Kidney (tissue), 14 donors: ENCODE measurements around the gene RNF141. TPM values are rescaled to one million over a fixed set of nuclear protein-coding genes. Genes with fewer than 3 reads are reported as not detected.

Experiments
- DNase-seq, 5 donors: peaks; one replicate each; pipeline ENCODE4 v3.0.0-alpha.2; 2013 to 2020
- FAIRE-seq: peaks from 2 replicates; lab custom pipeline; 2012; peaks lifted over from hg19 to GRCh38; lab: Jason Lieb, UNC
- H3K27ac ChIP-seq, 2 donors: one replicate each; pipeline ENCODE4 v1.7.0; 2013; ENCODE audit warnings: low read depth in 2 of 2, low read length in 2 of 2, inconsistent platforms in 1 of 2
- H3K27me3 ChIP-seq: one replicate; pipeline ENCODE4 v1.7.1; 2013; ENCODE audit warnings: low read length, inconsistent platforms; ENCODE audit not compliant: control insufficient read depth, insufficient read depth
- H3K36me3 ChIP-seq, 3 donors: one replicate each; pipeline versions ENCODE4 v1.7.0 to v1.7.1; 2013; ENCODE audit warnings: low read length in 3 of 3, control low read depth in 1 of 3, inconsistent platforms in 1 of 3; ENCODE audit not compliant: insufficient read depth in 3 of 3, control insufficient read depth in 2 of 3
- H3K4me1 ChIP-seq, 3 donors: one replicate each; pipeline versions ENCODE4 v1.7.0 to v1.7.1; 2013; ENCODE audit warnings: low read length in 3 of 3, inconsistent platforms in 1 of 3, low read depth in 1 of 3; ENCODE audit not compliant: control insufficient read depth in 2 of 3, insufficient read depth in 2 of 3
- H3K4me3 ChIP-seq, 3 donors: one replicate each; pipeline versions ENCODE4 v1.7.0 to v1.8.1; 2013; ENCODE audit warnings: low read length in 3 of 3, control low read depth in 1 of 3, inconsistent platforms in 1 of 3
- H3K9ac ChIP-seq, 3 donors: one replicate each; pipeline versions ENCODE4 v1.7.0 to v1.7.1; 2013; ENCODE audit warnings: low read length in 3 of 3, control low read depth in 1 of 3, inconsistent platforms in 1 of 3
- H3K9me3 ChIP-seq, 3 donors: one replicate each; pipeline versions ENCODE4 v1.7.0 to v1.7.1; 2013; ENCODE audit warnings: low read length in 3 of 3, control low read depth in 1 of 3, inconsistent platforms in 1 of 3; ENCODE audit not compliant: control insufficient read depth in 2 of 3, insufficient read depth in 1 of 3
- intact Hi-C: fragments of 100-400 bp; cut with DNase I; formaldehyde crosslinking; loops from one replicate; pipeline ENCODE4 v1.11.1; 2022
- polyA plus RNA-seq: library from polyadenylated mRNA; stranded (reverse); fragments of 350-450 nt; fragmentation: Illumina TruSeq; extraction: RNeasy Lipid Tissue Mini Kit (QIAGEN cat#74804); gene quantifications from one replicate; pipeline ENCODE4 v1.2.3, GENCODE V29; 2014; ENCODE audit warnings: low read depth, low replicate concordance; ENCODE audit not compliant: insufficient read depth
- total RNA-seq: library from RNA; stranded (reverse); fragmentation: NEBNext Ultra II Directional; extraction: Animal tissue kit (Norgen Biotek cat#: 25700); gene quantifications from one replicate; pipeline ENCODE4 v1.2.1, GENCODE V29; 2021
- TF ChIP-seq, protein P1 (sequence below): IDR thresholded peaks from 3 replicates; pipeline ENCODE4 v1.5.1; 2012; ENCODE audit warnings: mild to moderate bottlenecking, moderate library complexity, borderline replicate concordance; ENCODE audit not compliant: insufficient read depth; ENCODE audit errors: extremely low read depth
- donor health status: control.
- donor health status: control.
- donor health status: control.
- donor health status: control.
- donor health status: control.
- donor health status: DM: yes; HTN: yes; CAD: no.
- donor health status: Normal renal cell carcinoma (clear cell type).

RNF141 gene
- total and polyA plus RNA-seq, 2 donors from 2014 or later: 20.5 to 35.8 TPM

- no peak overlapping the region for H3K9ac ChIP-seq
- H3K4me1 ChIP-seq: peaks cover 0 to 2% (median 0%) of the 10 kb centered on the region in 3 donors
- no peak overlapping the region for H3K4me3 ChIP-seq
- TF ChIP-seq, protein P1, sequence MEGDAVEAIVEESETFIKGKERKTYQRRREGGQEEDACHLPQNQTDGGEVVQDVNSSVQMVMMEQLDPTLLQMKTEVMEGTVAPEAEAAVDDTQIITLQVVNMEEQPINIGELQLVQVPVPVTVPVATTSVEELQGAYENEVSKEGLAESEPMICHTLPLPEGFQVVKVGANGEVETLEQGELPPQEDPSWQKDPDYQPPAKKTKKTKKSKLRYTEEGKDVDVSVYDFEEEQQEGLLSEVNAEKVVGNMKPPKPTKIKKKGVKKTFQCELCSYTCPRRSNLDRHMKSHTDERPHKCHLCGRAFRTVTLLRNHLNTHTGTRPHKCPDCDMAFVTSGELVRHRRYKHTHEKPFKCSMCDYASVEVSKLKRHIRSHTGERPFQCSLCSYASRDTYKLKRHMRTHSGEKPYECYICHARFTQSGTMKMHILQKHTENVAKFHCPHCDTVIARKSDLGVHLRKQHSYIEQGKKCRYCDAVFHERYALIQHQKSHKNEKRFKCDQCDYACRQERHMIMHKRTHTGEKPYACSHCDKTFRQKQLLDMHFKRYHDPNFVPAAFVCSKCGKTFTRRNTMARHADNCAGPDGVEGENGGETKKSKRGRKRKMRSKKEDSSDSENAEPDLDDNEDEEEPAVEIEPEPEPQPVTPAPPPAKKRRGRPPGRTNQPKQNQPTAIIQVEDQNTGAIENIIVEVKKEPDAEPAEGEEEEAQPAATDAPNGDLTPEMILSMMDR: no peak
- H3K27ac ChIP-seq: no peak overlapping the region
- FAIRE-seq (no peak), DNase-seq (no peak)
- H3K36me3 ChIP-seq: peaks cover 0 to 11% (median 9%) of the 10 kb centered on the region in 3 donors
- H3K9me3 ChIP-seq: no peaks in the 10 kb centered on the region
- H3K27me3 ChIP-seq: no peaks in the 10 kb centered on the region
- intact Hi-C loops: no loop called here
Observed at GRCh38 chr11:10504490-10504889, 36.5 kb downstream of the RNF141 start.

GRCh38 chr11:10503777-10504480, 37.1 kb downstream of the RNF141 start:
- Histone ChIP-seq H3K9ac (no peak overlapping the region), H3K27me3 (no peaks in the 10 kb centered on the region), H3K36me3 (peaks cover 0 to 11% (median 9%) of the 10 kb centered on the region in 3 donors), H3K9me3 (no peaks in the 10 kb centered on the region), H3K4me1 (peaks cover 0 to 2% (median 0%) of the 10 kb centered on the region in 3 donors), H3K27ac (no peak overlapping the region), H3K4me3 (no peak overlapping the region)
- TF ChIP-seq, protein P1: no peak
- DNase-seq (no peak), FAIRE-seq (no peak)
- intact Hi-C loops: no loop called here

DNA sequence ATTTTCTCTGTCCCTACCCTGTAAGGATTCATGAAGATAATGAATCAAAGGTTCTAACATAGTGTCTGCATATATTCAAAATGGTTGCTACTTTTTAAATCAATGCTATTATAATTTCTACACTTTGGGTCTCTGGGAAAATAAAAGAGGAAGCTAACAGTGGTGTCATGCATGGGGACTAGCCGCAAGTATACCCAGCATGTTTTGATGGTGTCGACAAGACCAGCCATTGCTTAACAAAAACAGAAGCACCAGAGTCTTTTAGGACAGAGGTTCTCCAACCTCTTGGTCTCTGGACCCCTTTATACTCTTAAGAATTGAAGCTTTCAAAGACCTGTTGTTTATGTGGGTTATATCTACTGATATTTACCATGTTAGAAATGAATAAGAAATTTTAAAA, 37.8 kb downstream of the RNF141 start:
- FAIRE-seq (no peak), DNase-seq (no peak)
- H3K27ac ChIP-seq: no peak overlapping the region
- peaks cover 0 to 2% (median 0%) of the 10 kb centered on the region in 3 donors for H3K4me1 ChIP-seq
- H3K27me3 ChIP-seq: no peaks in the 10 kb centered on the region
- intact Hi-C loops: no loop called here
- H3K4me3 ChIP-seq: no peak overlapping the region
- no peaks in the 10 kb centered on the region for H3K9me3 ChIP-seq
- H3K9ac ChIP-seq: no peak overlapping the region
- peaks cover 0 to 11% (median 9%) of the 10 kb centered on the region in 3 donors for H3K36me3 ChIP-seq
- TF ChIP-seq, protein P1: no peak
